Measurements from ENCODE around the gene OR5AL1.

GRCh38 chr11:56457076-56457475 lies 44.6 kb downstream of the OR5AL1 start:
- TF ChIP-seq, protein P1, sequence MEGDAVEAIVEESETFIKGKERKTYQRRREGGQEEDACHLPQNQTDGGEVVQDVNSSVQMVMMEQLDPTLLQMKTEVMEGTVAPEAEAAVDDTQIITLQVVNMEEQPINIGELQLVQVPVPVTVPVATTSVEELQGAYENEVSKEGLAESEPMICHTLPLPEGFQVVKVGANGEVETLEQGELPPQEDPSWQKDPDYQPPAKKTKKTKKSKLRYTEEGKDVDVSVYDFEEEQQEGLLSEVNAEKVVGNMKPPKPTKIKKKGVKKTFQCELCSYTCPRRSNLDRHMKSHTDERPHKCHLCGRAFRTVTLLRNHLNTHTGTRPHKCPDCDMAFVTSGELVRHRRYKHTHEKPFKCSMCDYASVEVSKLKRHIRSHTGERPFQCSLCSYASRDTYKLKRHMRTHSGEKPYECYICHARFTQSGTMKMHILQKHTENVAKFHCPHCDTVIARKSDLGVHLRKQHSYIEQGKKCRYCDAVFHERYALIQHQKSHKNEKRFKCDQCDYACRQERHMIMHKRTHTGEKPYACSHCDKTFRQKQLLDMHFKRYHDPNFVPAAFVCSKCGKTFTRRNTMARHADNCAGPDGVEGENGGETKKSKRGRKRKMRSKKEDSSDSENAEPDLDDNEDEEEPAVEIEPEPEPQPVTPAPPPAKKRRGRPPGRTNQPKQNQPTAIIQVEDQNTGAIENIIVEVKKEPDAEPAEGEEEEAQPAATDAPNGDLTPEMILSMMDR (IDR thresholded peaks at IDR 0.05), result no peak
- TF ChIP-seq POLR2A (IDR thresholded peaks at IDR 0.05), result no peak

Data from breast epithelium (tissue), 3 donors.